Hepatocyte (in vitro differentiated cells): ENCODE data around the gene CEP164. TPM values are rescaled to one million over a fixed set of nuclear protein-coding genes. Genes with fewer than 3 reads are reported as not detected.
A peak's percentile ranks its signal among the peaks of the same experiment; 100 is the strongest.

Experiments used
- DNase-seq: peaks from one replicate; pipeline ENCODE4 v3.0.0-alpha.2; 2016; ENCODE audit warnings: low spot score
- H2AFZ ChIP-seq: fragments of 200-600 bp; sonication (generic); 2 replicates; pipeline ENCODE4 v1.6.0; 2016; ENCODE audit warnings: antibody characterized with exemption, mild to moderate bottlenecking
- H3K27ac ChIP-seq: fragments of 200-600 bp; sonication (generic); 2 replicates; pipeline ENCODE4 v1.5.1; 2016; ENCODE audit warnings: mild to moderate bottlenecking
- H3K27me3 ChIP-seq: fragments of 200-600 bp; sonication (generic); 2 replicates; pipeline ENCODE4 v1.6.1; 2016
- H3K36me3 ChIP-seq: fragments of 200-600 bp; sonication (generic); replicated peaks from 2 replicates; pipeline ENCODE4 v1.5.1; 2016; ENCODE audit warnings: low read depth; ENCODE audit not compliant: insufficient read depth
- H3K4me1 ChIP-seq: fragments of 200-600 bp; sonication (generic); 2 replicates; pipeline ENCODE4 v1.5.1; 2016; ENCODE audit warnings: mild to moderate bottlenecking, moderate library complexity; ENCODE audit not compliant: insufficient read depth
- H3K4me2 ChIP-seq: fragments of 200-600 bp; sonication (generic); 2 replicates; pipeline ENCODE4 v1.6.0; 2016
- H3K4me3 ChIP-seq: fragments of 200-600 bp; sonication (generic); 2 replicates; pipeline ENCODE4 v1.5.1; 2016; ENCODE audit warnings: mild to moderate bottlenecking
- H3K79me2 ChIP-seq: fragments of 200-600 bp; sonication (generic); 2 replicates; pipeline ENCODE4 v1.6.0; 2017; ENCODE audit warnings: mild to moderate bottlenecking
- H3K9me2 ChIP-seq: fragments of 200-600 bp; sonication (generic); replicated peaks from 2 replicates; pipeline ENCODE4 v1.6.0; 2017; ENCODE audit warnings: mild to moderate bottlenecking; ENCODE audit not compliant: insufficient read depth
- H3K9me3 ChIP-seq: fragments of 200-600 bp; sonication (generic); 2 replicates; pipeline ENCODE4 v1.5.1; 2016; ENCODE audit warnings: low read depth, mild to moderate bottlenecking
- H4K20me1 ChIP-seq: fragments of 200-600 bp; sonication (generic); 2 replicates; pipeline ENCODE4 v1.6.0; 2016; ENCODE audit warnings: mild to moderate bottlenecking; ENCODE audit not compliant: insufficient read depth, poor library complexity, severe bottlenecking
- CTCF ChIP-seq: fragments of 200-600 bp; sonication (generic); IDR thresholded peaks from 2 replicates; pipeline ENCODE4 v1.5.1; 2016; ENCODE audit warnings: antibody characterized with exemption, mild to moderate bottlenecking; ENCODE audit not compliant: poor library complexity
- EZH2 ChIP-seq: fragments of 200-600 bp; sonication (generic); IDR thresholded peaks from 2 replicates; pipeline ENCODE4 v1.6.1; 2016; ENCODE audit warnings: antibody characterized with exemption, mild to moderate bottlenecking, borderline replicate concordance
- EZH2phosphoT487 ChIP-seq: fragments of 200-600 bp; sonication (generic); IDR thresholded peaks from one replicate; pipeline ENCODE4 v1.6.1; 2018; ENCODE audit warnings: antibody characterized with exemption, mild to moderate bottlenecking, low read depth, moderate library complexity; ENCODE audit not compliant: unreplicated experiment, severe bottlenecking
- WGBS: methylation state at CpG from one replicate; pipeline ENCODE4 v1.1.6; 2016; ENCODE audit warnings: low lambda C conversion rate; ENCODE audit errors: missing lambda C conversion rate; 5-methylcytosine and 5-hydroxymethylcytosine counted together
- polyA plus RNA-seq: library from polyadenylated mRNA; unstranded; fragments of >200 nt; fragmentation: Nextera tagmentation; extraction: Ambion mirVana; gene quantifications from 2 replicates; pipeline ENCODE4 v1.2.1, GENCODE V29; 2016
- total RNA-seq: library from RNA; depleted of rRNA; stranded (reverse); fragments of >200 nt; gene quantifications from 2 replicates; pipeline ENCODE4 v1.2.3, GENCODE V29; 2014

Gene CEP164
- total and polyA plus RNA-seq, 2 experiments from 2014 or later = 18.3 to 19.9 TPM

DNA sequence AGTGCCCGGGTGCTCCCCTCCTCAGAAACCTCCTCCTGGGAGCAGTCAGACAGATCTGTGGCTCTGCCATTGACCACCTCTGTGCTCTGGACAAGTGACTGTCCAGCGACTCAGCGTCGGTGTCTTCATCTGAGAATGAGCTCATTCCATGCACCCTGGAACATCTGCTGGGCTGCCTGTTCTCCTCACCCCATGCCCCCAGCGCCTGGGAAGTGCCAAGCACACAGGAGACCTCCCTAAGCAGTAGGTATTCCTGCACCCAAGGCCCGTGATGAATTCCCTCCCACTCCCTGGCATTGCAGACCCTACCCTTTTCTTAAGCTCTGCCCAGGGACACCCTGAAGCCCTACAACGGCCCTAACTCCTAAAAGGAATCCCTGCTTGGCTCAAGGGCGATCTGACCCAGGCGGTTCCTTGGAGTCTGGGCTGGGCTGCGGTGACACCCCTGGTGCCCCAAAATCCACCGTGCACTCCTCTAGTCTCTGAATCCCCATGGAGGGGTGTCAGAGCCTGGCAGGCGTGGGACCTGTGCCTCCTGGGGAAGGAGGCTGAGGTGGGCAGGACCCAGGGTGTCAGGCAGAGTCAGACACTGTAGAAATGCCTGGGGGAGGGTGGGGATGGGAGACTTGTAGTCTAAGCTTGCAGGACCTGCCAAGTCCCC lies 92.0 kb downstream of the CEP164 start:
- no peak for DNase-seq
- Histone ChIP-seq H3K9me2 (no peaks in the 10 kb centered on the region), H3K9me3 (no peaks in the 10 kb centered on the region), H3K4me1 (peaks cover 5% of the 10 kb centered on the region), H2AFZ (no peak overlapping the region), H3K79me2 (no peaks in the 10 kb centered on the region), H3K4me3 (no peak overlapping the region), H3K4me2 (no peak overlapping the region), H4K20me1 (no peaks in the 10 kb centered on the region), H3K27me3 (no peaks in the 10 kb centered on the region), H3K27ac (peak overlapping the region; percentile 83), H3K36me3 (no peaks in the 10 kb centered on the region)
- no peak for TF ChIP-seq CTCF
- no peak for TF ChIP-seq EZH2
- no peak for TF ChIP-seq EZH2phosphoT487
- WGBS = 86% methylated on average over 12 of the region's 12 CpGs

DNA sequence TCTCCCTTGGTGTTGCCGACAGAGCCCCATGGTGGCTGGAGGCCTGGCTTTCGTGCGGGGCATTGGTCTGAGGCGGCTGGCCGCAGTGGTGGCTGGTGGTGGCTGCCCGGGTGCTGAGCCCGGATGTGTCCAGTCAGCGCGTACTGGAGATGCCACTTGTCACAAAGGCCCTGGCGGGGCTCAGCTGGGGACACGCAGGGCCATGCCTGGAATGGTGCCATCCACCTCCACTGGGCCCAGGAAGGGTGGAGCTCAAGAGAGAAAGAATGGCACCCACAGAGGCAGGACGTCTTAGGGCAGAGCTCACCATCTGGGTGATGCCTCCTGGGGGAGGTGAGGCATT lies 92.5 kb downstream of the CEP164 start:
- H3K4me3 ChIP-seq = no peak overlapping the region
- no peak for TF ChIP-seq EZH2
- TF ChIP-seq CTCF = no peak
- no peak for TF ChIP-seq EZH2phosphoT487
- H3K27ac ChIP-seq = no peak overlapping the region
- no peaks in the 10 kb centered on the region for H3K36me3 ChIP-seq
- no peaks in the 10 kb centered on the region for H3K27me3 ChIP-seq
- peaks cover 5% of the 10 kb centered on the region for H3K4me1 ChIP-seq
- no peak for DNase-seq
- H4K20me1 ChIP-seq = no peaks in the 10 kb centered on the region
- H2AFZ ChIP-seq = no peak overlapping the region
- no peak overlapping the region for H3K4me2 ChIP-seq
- no peaks in the 10 kb centered on the region for H3K9me3 ChIP-seq
- no peaks in the 10 kb centered on the region for H3K79me2 ChIP-seq
- WGBS = 95% methylated on average over 12 of the region's 12 CpGs
- no peaks in the 10 kb centered on the region for H3K9me2 ChIP-seq

GRCh38 chr11:117420598-117420997 lies 92.9 kb downstream of the CEP164 start:
- 93% methylated on average over 6 of the region's 6 CpGs for WGBS
- H3K4me1 ChIP-seq = peaks cover 5% of the 10 kb centered on the region
- TF ChIP-seq EZH2 (no peak), CTCF (no peak), EZH2phosphoT487 (no peak)
- H4K20me1 ChIP-seq = no peaks in the 10 kb centered on the region
- H3K27ac ChIP-seq = no peak overlapping the region
- no peaks in the 10 kb centered on the region for H3K9me3 ChIP-seq
- no peaks in the 10 kb centered on the region for H3K79me2 ChIP-seq
- H3K4me3 ChIP-seq = no peak overlapping the region
- DNase-seq = no peak
- H2AFZ ChIP-seq = no peak overlapping the region
- H3K9me2 ChIP-seq = no peaks in the 10 kb centered on the region
- no peaks in the 10 kb centered on the region for H3K36me3 ChIP-seq
- no peaks in the 10 kb centered on the region for H3K27me3 ChIP-seq
- no peak overlapping the region for H3K4me2 ChIP-seq
